Measurements from ENCODE around the gene AKR1C8. TPM values are rescaled to one million over a fixed set of nuclear protein-coding genes. Genes with fewer than 3 reads are reported as not detected.
A peak's percentile ranks its signal among the peaks of the same experiment; 100 is the strongest.

Gene AKR1C8
- total and polyA plus RNA-seq, 2 of the 13 experiments (the other 11 are each of a cell fraction or from before 2014, with no cell fraction given), result 0.12 TPM; not detected in 1

GRCh38 chr10:5234106-5234860 lies 49.3 kb upstream of the AKR1C8 start (continued):
- TF ChIP-seq ZNF790 (CRISPR knock-in tag; IDR thresholded peaks at IDR 0.05; ENCODE audit: borderline replicate concordance), result no peak
- TF ChIP-seq ZNF431 (CRISPR knock-in tag; IDR thresholded peaks at IDR 0.05; ENCODE audit: borderline replicate concordance, low read depth), result no peak
- no peak for TF ChIP-seq SIX1 (CRISPR knock-in tag; IDR thresholded peaks at IDR 0.05; ENCODE audit: borderline replicate concordance)
- TF ChIP-seq KLF11 (CRISPR knock-in tag; IDR thresholded peaks at IDR 0.05), result no peak
- TF ChIP-seq, protein P1, sequence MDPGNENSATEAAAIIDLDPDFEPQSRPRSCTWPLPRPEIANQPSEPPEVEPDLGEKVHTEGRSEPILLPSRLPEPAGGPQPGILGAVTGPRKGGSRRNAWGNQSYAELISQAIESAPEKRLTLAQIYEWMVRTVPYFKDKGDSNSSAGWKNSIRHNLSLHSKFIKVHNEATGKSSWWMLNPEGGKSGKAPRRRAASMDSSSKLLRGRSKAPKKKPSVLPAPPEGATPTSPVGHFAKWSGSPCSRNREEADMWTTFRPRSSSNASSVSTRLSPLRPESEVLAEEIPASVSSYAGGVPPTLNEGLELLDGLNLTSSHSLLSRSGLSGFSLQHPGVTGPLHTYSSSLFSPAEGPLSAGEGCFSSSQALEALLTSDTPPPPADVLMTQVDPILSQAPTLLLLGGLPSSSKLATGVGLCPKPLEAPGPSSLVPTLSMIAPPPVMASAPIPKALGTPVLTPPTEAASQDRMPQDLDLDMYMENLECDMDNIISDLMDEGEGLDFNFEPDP (CRISPR knock-in tag; conservative IDR thresholded peaks at IDR 0.05), result no peak
- TF ChIP-seq GRHL1 (CRISPR knock-in tag; conservative IDR thresholded peaks at IDR 0.05), result no peak
- no peak for TF ChIP-seq ZNF777 (CRISPR knock-in tag; IDR thresholded peaks at IDR 0.05)
- no peak for TF ChIP-seq RNF2 (conservative IDR thresholded peaks at IDR 0.05; ENCODE audit: low read depth)
- TF ChIP-seq MYPOP (CRISPR knock-in tag; IDR thresholded peaks at IDR 0.05), result no peak
- TF ChIP-seq ADNP (CRISPR knock-in tag; IDR thresholded peaks at IDR 0.05), result no peak
- no peak for TF ChIP-seq ZFY (CRISPR knock-in tag; IDR thresholded peaks at IDR 0.05)
- TF ChIP-seq, protein P2, sequence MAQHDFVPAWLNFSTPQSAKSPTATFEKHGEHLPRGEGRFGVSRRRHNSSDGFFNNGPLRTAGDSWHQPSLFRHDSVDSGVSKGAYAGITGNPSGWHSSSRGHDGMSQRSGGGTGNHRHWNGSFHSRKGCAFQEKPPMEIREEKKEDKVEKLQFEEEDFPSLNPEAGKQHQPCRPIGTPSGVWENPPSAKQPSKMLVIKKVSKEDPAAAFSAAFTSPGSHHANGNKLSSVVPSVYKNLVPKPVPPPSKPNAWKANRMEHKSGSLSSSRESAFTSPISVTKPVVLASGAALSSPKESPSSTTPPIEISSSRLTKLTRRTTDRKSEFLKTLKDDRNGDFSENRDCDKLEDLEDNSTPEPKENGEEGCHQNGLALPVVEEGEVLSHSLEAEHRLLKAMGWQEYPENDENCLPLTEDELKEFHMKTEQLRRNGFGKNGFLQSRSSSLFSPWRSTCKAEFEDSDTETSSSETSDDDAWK (CRISPR knock-in tag; IDR thresholded peaks at IDR 0.05), result no peak
- TF ChIP-seq HDAC6 (IDR thresholded peaks at IDR 0.05; ENCODE audit: low read depth, low read length), result no peak
- no peak for TF ChIP-seq CBX2 (IDR thresholded peaks at IDR 0.05; ENCODE audit: low read depth, low read length)
- TF ChIP-seq CBX2 (CRISPR knock-in tag; IDR thresholded peaks at IDR 0.05; ENCODE audit: low read depth), result no peak
- TF ChIP-seq TGIF2 (CRISPR knock-in tag; IDR thresholded peaks at IDR 0.05), result 0 out of 2 replicates have a peak, but pooled peaks have one; percentile 40
- no peak for TF ChIP-seq SIN3B (IDR thresholded peaks at IDR 0.05; ENCODE audit: low read length)
- TF ChIP-seq, protein P3, sequence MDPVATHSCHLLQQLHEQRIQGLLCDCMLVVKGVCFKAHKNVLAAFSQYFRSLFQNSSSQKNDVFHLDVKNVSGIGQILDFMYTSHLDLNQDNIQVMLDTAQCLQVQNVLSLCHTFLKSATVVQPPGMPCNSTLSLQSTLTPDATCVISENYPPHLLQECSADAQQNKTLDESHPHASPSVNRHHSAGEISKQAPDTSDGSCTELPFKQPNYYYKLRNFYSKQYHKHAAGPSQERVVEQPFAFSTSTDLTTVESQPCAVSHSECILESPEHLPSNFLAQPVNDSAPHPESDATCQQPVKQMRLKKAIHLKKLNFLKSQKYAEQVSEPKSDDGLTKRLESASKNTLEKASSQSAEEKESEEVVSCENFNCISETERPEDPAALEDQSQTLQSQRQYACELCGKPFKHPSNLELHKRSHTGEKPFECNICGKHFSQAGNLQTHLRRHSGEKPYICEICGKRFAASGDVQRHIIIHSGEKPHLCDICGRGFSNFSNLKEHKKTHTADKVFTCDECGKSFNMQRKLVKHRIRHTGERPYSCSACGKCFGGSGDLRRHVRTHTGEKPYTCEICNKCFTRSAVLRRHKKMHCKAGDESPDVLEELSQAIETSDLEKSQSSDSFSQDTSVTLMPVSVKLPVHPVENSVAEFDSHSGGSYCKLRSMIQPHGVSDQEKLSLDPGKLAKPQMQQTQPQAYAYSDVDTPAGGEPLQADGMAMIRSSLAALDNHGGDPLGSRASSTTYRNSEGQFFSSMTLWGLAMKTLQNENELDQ (CRISPR knock-in tag; IDR thresholded peaks at IDR 0.05; ENCODE audit: borderline replicate concordance), result no peak
- no peak for TF ChIP-seq KDM4B (CRISPR knock-in tag; IDR thresholded peaks at IDR 0.05)
- TF ChIP-seq ARNTL (CRISPR knock-in tag; IDR thresholded peaks at IDR 0.05), result no peak; the same call in 1 of the 2 replicates
- TF ChIP-seq ZNF501 (CRISPR knock-in tag; IDR thresholded peaks at IDR 0.05), result no peak
- TF ChIP-seq, protein P4, sequence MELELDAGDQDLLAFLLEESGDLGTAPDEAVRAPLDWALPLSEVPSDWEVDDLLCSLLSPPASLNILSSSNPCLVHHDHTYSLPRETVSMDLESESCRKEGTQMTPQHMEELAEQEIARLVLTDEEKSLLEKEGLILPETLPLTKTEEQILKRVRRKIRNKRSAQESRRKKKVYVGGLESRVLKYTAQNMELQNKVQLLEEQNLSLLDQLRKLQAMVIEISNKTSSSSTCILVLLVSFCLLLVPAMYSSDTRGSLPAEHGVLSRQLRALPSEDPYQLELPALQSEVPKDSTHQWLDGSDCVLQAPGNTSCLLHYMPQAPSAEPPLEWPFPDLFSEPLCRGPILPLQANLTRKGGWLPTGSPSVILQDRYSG (CRISPR knock-in tag; IDR thresholded peaks at IDR 0.05), result no peak

Measured in HepG2 (cell line).